Subcutaneous abdominal adipose tissue (tissue), 5 donors: ENCODE data around the gene SPDYE2.
"Not testable (repeated sequence)": the region's sequence is repeated elsewhere in the genome, so short reads cannot be mapped to it uniquely, and the experiment has no call there.

Source experiments
- H3K27ac ChIP-seq: one replicate; pipeline ENCODE4 v1.7.0; 2013; ENCODE audit warnings: low read depth, mild to moderate bottlenecking, inconsistent platforms, low read length, moderate library complexity
- H3K27me3 ChIP-seq, 5 donors: one replicate each; pipeline ENCODE4 v1.7.0; 2013; ENCODE audit warnings: low read length in 5 of 5, inconsistent platforms in 1 of 5; ENCODE audit not compliant: control insufficient read depth in 5 of 5, insufficient read depth in 4 of 5
- H3K36me3 ChIP-seq, 5 donors: one replicate each; pipeline ENCODE4 v1.7.0; 2013; ENCODE audit warnings: low read length in 5 of 5; ENCODE audit not compliant: control insufficient read depth in 5 of 5, insufficient read depth in 5 of 5
- H3K4me1 ChIP-seq, 5 donors: one replicate each; pipeline ENCODE4 v1.7.0; 2013; ENCODE audit warnings: low read length in 5 of 5, mild to moderate bottlenecking in 3 of 5, moderate library complexity in 1 of 5; ENCODE audit not compliant: control insufficient read depth in 5 of 5, insufficient read depth in 5 of 5
- H3K4me3 ChIP-seq, 5 donors: one replicate each; pipeline ENCODE4 v1.7.0; 2013; ENCODE audit warnings: low read length in 5 of 5, low read depth in 1 of 5
- H3K9ac ChIP-seq, 5 donors: one replicate each; pipeline ENCODE4 v1.7.0; 2013; ENCODE audit warnings: low read length in 5 of 5, mild to moderate bottlenecking in 4 of 5, moderate library complexity in 3 of 5
- H3K9me3 ChIP-seq, 5 donors: one replicate each; pipeline ENCODE4 v1.7.0; 2013; ENCODE audit warnings: low read length in 5 of 5; ENCODE audit not compliant: control insufficient read depth in 5 of 5
- donor health status: healthy.
- donor health status: healthy.
- donor health status: healthy.
- donor health status: healthy.
- donor health status: healthy.

Gene SPDYE2

GRCh38 chr7:102550808-102551422, at the start of gene SPDYE2:
Gene SPDYE2 (plus strand): TSS chr7:102551226. CDS start chr7:102553256, 2,030 bp downstream.
- H3K27me3 ChIP-seq, H3K4me1 ChIP-seq, H3K36me3 ChIP-seq, H3K4me3 ChIP-seq, H3K27ac ChIP-seq, H3K9me3 ChIP-seq, H3K9ac ChIP-seq: not testable (repeated sequence)

GRCh38 chr7:102503141-102503540, 47.9 kb upstream of the SPDYE2 start:
- not testable (repeated sequence) for H3K27ac ChIP-seq, H3K9ac ChIP-seq, H3K4me1 ChIP-seq, H3K36me3 ChIP-seq, H3K4me3 ChIP-seq, H3K27me3 ChIP-seq, H3K9me3 ChIP-seq

- H3K4me3 ChIP-seq, H3K36me3 ChIP-seq, H3K9me3 ChIP-seq, H3K4me1 ChIP-seq, H3K27ac ChIP-seq, H3K27me3 ChIP-seq, H3K9ac ChIP-seq: not testable (repeated sequence)
Observed at GRCh38 chr7:102505298-102506185, 45.5 kb upstream of the SPDYE2 start.

GRCh38 chr7:102507410-102508088, 43.5 kb upstream of the SPDYE2 start:
- H3K36me3 ChIP-seq, H3K9me3 ChIP-seq, H3K27ac ChIP-seq, H3K9ac ChIP-seq, H3K27me3 ChIP-seq, H3K4me3 ChIP-seq, H3K4me1 ChIP-seq: not testable (repeated sequence)

GRCh38 chr7:102510575-102510974, 40.5 kb upstream of the SPDYE2 start:
- not testable (repeated sequence) for H3K4me3 ChIP-seq, H3K27me3 ChIP-seq, H3K27ac ChIP-seq, H3K36me3 ChIP-seq, H3K4me1 ChIP-seq, H3K9me3 ChIP-seq, H3K9ac ChIP-seq

- not testable (repeated sequence) for H3K9me3 ChIP-seq, H3K36me3 ChIP-seq, H3K4me1 ChIP-seq, H3K4me3 ChIP-seq, H3K27ac ChIP-seq, H3K27me3 ChIP-seq, H3K9ac ChIP-seq
Observed at GRCh38 chr7:102511860-102512522, 39.0 kb upstream of the SPDYE2 start.

- not testable (repeated sequence) for H3K27me3 ChIP-seq, H3K4me1 ChIP-seq, H3K4me3 ChIP-seq, H3K9ac ChIP-seq, H3K36me3 ChIP-seq, H3K27ac ChIP-seq, H3K9me3 ChIP-seq
Observed at GRCh38 chr7:102512642-102513221, 38.3 kb upstream of the SPDYE2 start.

- not testable (repeated sequence) for H3K36me3 ChIP-seq, H3K9ac ChIP-seq, H3K4me3 ChIP-seq, H3K9me3 ChIP-seq, H3K27me3 ChIP-seq, H3K27ac ChIP-seq, H3K4me1 ChIP-seq
Observed at GRCh38 chr7:102514881-102515721, 35.9 kb upstream of the SPDYE2 start.

GRCh38 chr7:102515889-102516288, 35.1 kb upstream of the SPDYE2 start:
- H3K4me1 ChIP-seq, H3K27ac ChIP-seq, H3K27me3 ChIP-seq, H3K9me3 ChIP-seq, H3K36me3 ChIP-seq, H3K4me3 ChIP-seq, H3K9ac ChIP-seq: not testable (repeated sequence)
